Rectal smooth muscle tissue (tissue), 1 donor: Measurements from ENCODE around the gene HGFAC.
"Not testable (repeated sequence)": the region's sequence is repeated elsewhere in the genome, so short reads cannot be mapped to it uniquely, and the experiment has no call there.

Experiments
- H3K27ac ChIP-seq: one replicate; pipeline ENCODE4 v1.7.0; 2013; ENCODE audit warnings: low read depth, low read length, inconsistent platforms
- H3K27me3 ChIP-seq: one replicate; pipeline ENCODE4 v1.7.0; 2013; ENCODE audit warnings: low read length; ENCODE audit not compliant: control insufficient read depth, insufficient read depth
- H3K36me3 ChIP-seq: one replicate; pipeline ENCODE4 v1.7.0; 2013; ENCODE audit warnings: low read length; ENCODE audit not compliant: control insufficient read depth, insufficient read depth
- H3K4me1 ChIP-seq: one replicate; pipeline ENCODE4 v1.7.0; 2013; ENCODE audit warnings: low read length; ENCODE audit not compliant: control insufficient read depth, insufficient read depth
- H3K4me3 ChIP-seq: one replicate; pipeline ENCODE4 v1.7.0; 2013; ENCODE audit warnings: low read length
- H3K9ac ChIP-seq: one replicate; pipeline ENCODE4 v1.7.0; 2013; ENCODE audit warnings: low read length

Gene HGFAC

GRCh38 chr4:3406021-3406420 is 35.7 kb upstream of the HGFAC start:
- no peaks in the 10 kb centered on the region for H3K27me3 ChIP-seq
- no peak overlapping the region for H3K9ac ChIP-seq
- H3K4me3 ChIP-seq = no peak overlapping the region
- no peaks in the 10 kb centered on the region for H3K36me3 ChIP-seq
- H3K4me1 ChIP-seq = no peaks in the 10 kb centered on the region
- no peak overlapping the region for H3K27ac ChIP-seq

DNA sequence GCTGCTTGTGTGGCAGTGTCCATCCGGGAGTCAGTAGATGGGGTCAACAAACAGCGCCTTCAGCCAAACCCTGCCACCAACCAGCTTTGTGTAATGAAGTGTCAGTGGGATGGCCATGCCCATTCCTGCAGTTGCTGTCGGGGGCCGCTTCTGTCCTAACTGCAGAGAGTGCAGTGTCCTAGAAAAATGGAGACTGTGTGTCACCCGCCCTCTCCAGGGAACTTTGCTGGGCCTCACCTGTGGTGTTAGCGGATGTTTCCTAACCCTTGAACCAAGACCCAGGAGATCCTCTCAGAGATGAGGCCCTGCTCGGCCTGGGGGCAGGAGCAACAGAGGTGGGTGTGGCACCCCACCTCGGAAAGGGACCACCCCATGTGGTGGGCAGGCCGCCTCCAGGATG is 35.3 kb upstream of the HGFAC start:
- Histone ChIP-seq H3K4me3 (no peak overlapping the region), H3K27me3 (no peaks in the 10 kb centered on the region), H3K9ac (no peak overlapping the region), H3K27ac (no peak overlapping the region), H3K4me1 (no peaks in the 10 kb centered on the region), H3K36me3 (no peaks in the 10 kb centered on the region)

- Histone ChIP-seq H3K4me3 (no peak overlapping the region), H3K9ac (no peak overlapping the region), H3K4me1 (no peaks in the 10 kb centered on the region), H3K27me3 (no peaks in the 10 kb centered on the region), H3K36me3 (no peaks in the 10 kb centered on the region), H3K27ac (no peak overlapping the region)
Measured at GRCh38 chr4:3407171-3407771, 34.5 kb upstream of the HGFAC start.

DNA sequence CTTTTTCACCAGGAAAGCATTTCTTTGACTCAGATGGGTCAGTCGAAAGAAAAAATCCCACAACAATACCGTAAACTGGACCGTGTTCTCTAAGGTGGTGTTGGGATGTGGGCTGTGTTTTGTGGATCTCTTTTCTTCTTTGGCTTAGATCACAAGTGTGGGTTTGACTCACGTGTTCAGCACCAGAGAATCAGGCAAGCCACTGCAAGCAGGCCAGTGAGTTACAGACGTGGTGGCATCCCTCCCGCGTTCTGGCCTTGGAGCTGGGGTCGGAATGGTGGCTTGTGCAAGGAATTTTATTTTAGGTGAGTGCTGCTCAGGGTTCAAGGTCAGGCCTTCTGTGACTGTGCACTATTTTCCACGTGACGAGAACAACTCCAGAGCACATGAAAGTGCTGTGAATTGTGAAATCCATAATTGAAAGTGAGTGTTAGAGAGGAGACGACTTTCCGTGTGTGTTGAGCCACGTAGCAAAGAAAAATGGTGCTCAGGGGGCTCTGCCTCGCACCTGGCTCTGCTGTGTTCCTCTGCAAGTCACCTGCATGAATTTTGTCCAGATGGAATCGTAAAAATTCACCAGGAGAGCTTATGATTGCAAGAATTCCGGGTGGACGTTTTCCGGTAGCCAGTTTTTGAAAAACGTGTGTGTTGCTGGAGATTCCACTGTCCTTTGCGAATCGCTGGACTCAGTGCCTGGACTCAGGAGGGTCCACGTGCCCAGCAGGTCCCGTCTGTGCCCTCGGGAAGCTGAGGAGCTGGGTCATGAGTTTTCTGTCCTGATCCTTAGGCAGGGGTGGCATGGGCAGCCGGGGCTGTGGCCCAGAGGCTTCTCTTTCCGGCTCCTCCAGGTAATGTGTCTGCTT is 33.6 kb upstream of the HGFAC start:
- Histone ChIP-seq H3K36me3 (no peaks in the 10 kb centered on the region), H3K4me1 (no peaks in the 10 kb centered on the region), H3K27me3 (no peaks in the 10 kb centered on the region), H3K4me3 (no peak overlapping the region), H3K27ac (no peak overlapping the region), H3K9ac (no peak overlapping the region)

- no peaks in the 10 kb centered on the region for H3K36me3 ChIP-seq
- no peak overlapping the region for H3K27ac ChIP-seq
- no peak overlapping the region for H3K9ac ChIP-seq
- H3K27me3 ChIP-seq = no peaks in the 10 kb centered on the region
- no peak overlapping the region for H3K4me3 ChIP-seq
- no peaks in the 10 kb centered on the region for H3K4me1 ChIP-seq
Measured at GRCh38 chr4:3408793-3409330, 32.9 kb upstream of the HGFAC start.

GRCh38 chr4:3409571-3410091 is 32.1 kb upstream of the HGFAC start:
- Histone ChIP-seq H3K36me3 (no peaks in the 10 kb centered on the region), H3K4me3 (no peak overlapping the region), H3K27me3 (no peaks in the 10 kb centered on the region), H3K9ac (no peak overlapping the region), H3K4me1 (no peaks in the 10 kb centered on the region), H3K27ac (no peak overlapping the region)

GRCh38 chr4:3410401-3411135 is 31.2 kb upstream of the HGFAC start:
- no peaks in the 10 kb centered on the region for H3K27me3 ChIP-seq
- no peaks in the 10 kb centered on the region for H3K36me3 ChIP-seq
- H3K4me1 ChIP-seq = no peaks in the 10 kb centered on the region
- no peak overlapping the region for H3K27ac ChIP-seq
- H3K9ac ChIP-seq = no peak overlapping the region
- no peak overlapping the region for H3K4me3 ChIP-seq

GRCh38 chr4:3411190-3411589 is 30.6 kb upstream of the HGFAC start:
- not testable (repeated sequence) for H3K4me3 ChIP-seq, H3K9ac ChIP-seq, H3K27me3 ChIP-seq, H3K4me1 ChIP-seq, H3K27ac ChIP-seq, H3K36me3 ChIP-seq

DNA sequence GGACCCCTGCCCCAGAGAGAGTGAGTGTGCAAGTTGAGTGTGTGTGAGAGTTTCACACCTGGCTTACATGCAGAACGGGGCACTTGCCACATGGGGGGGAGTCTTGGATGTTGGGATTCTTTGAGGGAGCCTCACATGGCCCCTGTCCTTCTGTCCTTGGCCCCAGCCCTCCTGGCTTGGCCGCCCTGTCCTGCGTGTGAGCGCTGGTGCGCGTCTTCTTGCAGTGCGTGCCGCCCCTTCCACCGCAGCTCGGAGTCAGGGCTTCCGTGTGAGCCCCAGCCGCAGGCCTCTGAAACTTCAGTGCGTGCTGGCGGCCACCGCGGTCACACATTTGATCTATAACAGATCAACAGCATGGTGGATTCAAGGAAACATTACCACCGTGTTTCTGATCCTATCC is 30.1 kb upstream of the HGFAC start:
- no peaks in the 10 kb centered on the region for H3K4me1 ChIP-seq
- no peak overlapping the region for H3K4me3 ChIP-seq
- H3K36me3 ChIP-seq = peaks cover 3% of the 10 kb centered on the region
- H3K9ac ChIP-seq = no peak overlapping the region
- H3K27ac ChIP-seq = no peak overlapping the region
- H3K27me3 ChIP-seq = no peaks in the 10 kb centered on the region

DNA sequence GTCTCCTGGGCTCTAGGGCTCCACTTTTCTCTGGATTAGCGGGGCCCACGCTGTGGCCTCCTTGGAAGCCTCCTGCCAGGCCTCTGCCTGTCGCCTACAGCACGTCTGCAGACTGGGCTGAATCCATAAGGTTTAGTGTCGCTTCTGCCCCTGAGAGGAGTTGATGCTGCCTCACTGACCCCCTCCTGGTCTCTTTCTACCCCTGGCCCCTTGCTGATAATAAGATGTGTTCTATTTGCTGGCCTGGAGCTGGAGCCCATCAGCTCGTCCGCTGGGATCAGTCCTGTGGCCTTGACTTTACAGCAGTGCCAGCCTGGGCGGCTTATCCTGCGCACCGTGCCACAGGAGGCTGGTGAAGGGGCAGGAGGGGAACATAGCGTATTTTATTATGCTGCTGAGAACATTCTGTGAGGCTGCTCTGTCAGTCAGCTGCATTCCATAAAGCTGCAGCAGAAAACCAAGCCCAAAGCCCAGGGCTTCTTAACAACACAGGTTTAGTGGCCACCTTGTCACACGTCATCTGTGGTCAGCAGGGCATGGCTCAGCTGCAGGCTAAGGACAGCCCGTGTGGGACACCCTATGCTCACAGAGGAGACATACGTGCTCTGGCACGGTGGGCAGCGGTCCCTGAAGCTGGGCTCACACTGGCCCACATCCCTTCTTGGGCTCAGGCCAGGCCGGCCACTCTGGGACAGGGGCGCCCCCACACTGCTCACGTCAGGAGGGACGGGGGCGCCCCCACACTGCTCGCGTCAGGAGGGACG is 29.3 kb upstream of the HGFAC start:
- no peaks in the 10 kb centered on the region for H3K27me3 ChIP-seq
- H3K4me1 ChIP-seq = no peaks in the 10 kb centered on the region
- peaks cover 6% of the 10 kb centered on the region for H3K36me3 ChIP-seq
- no peak overlapping the region for H3K9ac ChIP-seq
- no peak overlapping the region for H3K27ac ChIP-seq
- H3K4me3 ChIP-seq = no peak overlapping the region

DNA sequence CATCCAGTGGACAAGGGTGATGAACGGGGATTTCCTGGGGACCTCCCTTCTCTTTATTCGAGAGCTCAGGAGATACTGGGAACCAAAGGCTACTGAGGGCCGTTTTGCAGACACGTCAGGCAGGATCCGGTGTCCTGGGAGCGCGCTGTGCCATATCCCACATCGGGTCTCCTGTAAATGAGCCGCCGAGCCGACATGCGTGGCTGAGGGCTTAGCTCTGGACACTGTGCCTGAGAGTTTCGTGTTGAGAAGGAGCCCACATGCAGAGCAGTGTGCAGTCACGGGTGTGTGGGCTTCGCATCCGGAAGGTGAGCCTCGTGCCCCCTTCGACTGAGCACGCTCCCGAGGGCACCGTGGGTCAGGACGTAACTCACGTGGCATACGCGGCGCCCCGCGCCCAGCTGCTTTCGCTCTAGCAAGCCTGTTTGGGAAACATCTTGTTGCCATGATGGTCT is 28.5 kb upstream of the HGFAC start:
- H3K9ac ChIP-seq = no peak overlapping the region
- H3K27ac ChIP-seq = no peak overlapping the region
- H3K4me3 ChIP-seq = no peak overlapping the region

More for the DNA sequence above, 28.5 kb upstream of the HGFAC start:
- Histone ChIP-seq H3K36me3 (peaks cover 6% of the 10 kb centered on the region), H3K4me1 (no peaks in the 10 kb centered on the region), H3K27me3 (no peaks in the 10 kb centered on the region)
